Fibroblast of pulmonary artery (primary cell): ENCODE results near the gene PIK3R6.

ENCODE experiments used
- DNase-seq: peaks from one replicate; pipeline ENCODE4 v3.0.0-alpha.2; 2010; ENCODE audit warnings: low read depth
- H3K4me3 ChIP-seq: replicated peaks from 2 replicates; pipeline ENCODE4 v1.5.1; 2011; ENCODE audit warnings: low read depth, mild to moderate bottlenecking, control low read depth, low read length, moderate library complexity
- CTCF ChIP-seq: IDR thresholded peaks from 2 replicates; pipeline ENCODE4 v1.5.1; 2011; ENCODE audit warnings: mild to moderate bottlenecking, control low read depth, low read length, inconsistent platforms; ENCODE audit errors: missing control alignments

Gene PIK3R6

GRCh38 chr17:8868092-8868491 is 618 bp upstream of the PIK3R6 start:
- no peak for DNase-seq
- no peak overlapping the region for H3K4me3 ChIP-seq
- TF ChIP-seq CTCF = no peak

- no peak overlapping the region for H3K4me3 ChIP-seq
- no peak for DNase-seq
- no peak for TF ChIP-seq CTCF
These were observed 1.7 kb downstream of the PIK3R6 start for GRCh38 chr17:8865811-8866210.

- no peak overlapping the region for H3K4me3 ChIP-seq
- no peak for DNase-seq
- no peak for TF ChIP-seq CTCF
These were observed 2.1 kb downstream of the PIK3R6 start for GRCh38 chr17:8865385-8865784.

GRCh38 chr17:8862213-8863056 is 5.0 kb downstream of the PIK3R6 start:
- H3K4me3 ChIP-seq = no peak overlapping the region
- DNase-seq = no peak
- TF ChIP-seq CTCF = no peak

- no peak for TF ChIP-seq CTCF
- DNase-seq = no peak
- no peak overlapping the region for H3K4me3 ChIP-seq
These were observed 5.8 kb downstream of the PIK3R6 start for GRCh38 chr17:8861495-8862181.

- no peak for TF ChIP-seq CTCF
- H3K4me3 ChIP-seq = no peak overlapping the region
- no peak for DNase-seq
These were observed 7.6 kb downstream of the PIK3R6 start for GRCh38 chr17:8859804-8860430.
